8988T (cell line): ENCODE data around the gene CCSER1.

Experiments
- DNase-seq: peaks from one replicate; pipeline ENCODE4 v3.0.0; 2011

Gene CCSER1

DNA sequence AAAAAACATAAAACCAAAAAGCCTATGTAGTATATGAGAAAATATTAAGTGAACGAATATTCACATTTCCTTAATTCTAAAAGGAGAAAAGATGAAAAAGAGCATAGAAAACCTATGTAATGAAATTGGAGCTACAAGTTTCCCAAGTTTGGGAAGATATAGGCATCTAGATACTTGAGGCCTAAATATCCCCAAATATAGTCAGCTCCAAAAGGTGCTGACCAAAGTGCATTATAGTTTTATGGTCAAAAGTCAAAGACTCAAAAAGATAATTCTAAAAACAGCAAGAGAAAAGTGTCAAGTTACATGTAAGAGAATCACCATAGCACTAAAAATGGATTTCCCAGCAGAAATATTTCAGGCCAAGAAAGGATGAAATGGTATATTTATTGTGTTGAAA lies 1502.9 kb downstream of the CCSER1 start:
- DNase-seq: no peak

GRCh38 chr4:91630764-91631163 lies 1503.6 kb downstream of the CCSER1 start:
- no peak for DNase-seq

GRCh38 chr4:91631335-91631734 lies 1504.1 kb downstream of the CCSER1 start:
- DNase-seq: no peak

DNA sequence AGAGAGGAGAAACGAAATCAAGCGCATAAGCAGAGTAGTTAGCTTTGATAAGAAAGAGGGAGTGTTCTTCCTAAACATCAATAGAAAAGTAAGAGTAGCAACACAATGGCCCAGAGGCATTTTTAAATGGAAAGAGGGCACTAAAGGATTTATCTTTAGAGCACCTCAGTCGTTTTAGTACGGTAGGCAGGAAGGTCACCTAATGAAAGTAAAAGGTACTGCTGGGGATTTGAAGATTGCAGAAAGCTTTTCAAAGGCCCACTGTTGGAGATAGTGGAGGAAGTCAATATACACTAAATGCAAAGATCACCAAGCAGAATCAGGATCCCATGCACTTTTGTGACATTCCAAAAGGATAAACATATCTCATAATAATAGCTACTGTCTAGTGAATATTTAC lies 1508.9 kb downstream of the CCSER1 start:
- no peak for DNase-seq
